ENCODE results near the gene KRT1.

The KRT1 gene

GRCh38 chr12:52643233-52644077, 36.8 kb downstream of the KRT1 start:
- TF ChIP-seq POLR2AphosphoS5 (IDR thresholded peaks at IDR 0.05; ENCODE audit: low read depth, low read length), result no peak
- FAIRE-seq (no peak), DNase-seq (ENCODE audit: insufficient read length) (no peak)

GRCh38 chr12:52641468-52641867, 38.7 kb downstream of the KRT1 start:
- FAIRE-seq, result no peak
- TF ChIP-seq TAF1 (IDR thresholded peaks at IDR 0.05; ENCODE audit: borderline replicate concordance, low read depth, low read length), result no peak
- DNase-seq (ENCODE audit: insufficient read length), result no peak

- TF ChIP-seq POLR2A (IDR thresholded peaks at IDR 0.05; ENCODE audit: low read depth, low read length) (no peak), POLR2AphosphoS5 (IDR thresholded peaks at IDR 0.05; ENCODE audit: low read depth, low read length) (no peak), TAF1 (IDR thresholded peaks at IDR 0.05; ENCODE audit: borderline replicate concordance, low read depth, low read length) (no peak)
- FAIRE-seq (no peak), DNase-seq (ENCODE audit: insufficient read length) (no peak)
These were observed 42.9 kb downstream of the KRT1 start for GRCh38 chr12:52637299-52637698.

GRCh38 chr12:52636592-52637258, 43.5 kb downstream of the KRT1 start:
- TF ChIP-seq POLR2A (IDR thresholded peaks at IDR 0.05; ENCODE audit: low read depth, low read length), result no peak
- no peak for TF ChIP-seq TAF1 (IDR thresholded peaks at IDR 0.05; ENCODE audit: borderline replicate concordance, low read depth, low read length)
- no peak for TF ChIP-seq POLR2AphosphoS5 (IDR thresholded peaks at IDR 0.05; ENCODE audit: low read depth, low read length)
- FAIRE-seq (no peak), DNase-seq (ENCODE audit: insufficient read length) (no peak)

GRCh38 chr12:52636189-52636588, 44.0 kb downstream of the KRT1 start:
- TF ChIP-seq TAF1 (IDR thresholded peaks at IDR 0.05; ENCODE audit: borderline replicate concordance, low read depth, low read length) (no peak), POLR2A (IDR thresholded peaks at IDR 0.05; ENCODE audit: low read depth, low read length) (no peak)
- no peak for DNase-seq (ENCODE audit: insufficient read length)
- FAIRE-seq, result no peak

GRCh38 chr12:52634266-52635056, 45.7 kb downstream of the KRT1 start:
- DNase-seq (ENCODE audit: insufficient read length) (no peak), FAIRE-seq (no peak)
- TF ChIP-seq POLR2A (IDR thresholded peaks at IDR 0.05; ENCODE audit: low read depth, low read length), result no peak
- TF ChIP-seq POLR2AphosphoS5 (IDR thresholded peaks at IDR 0.05; ENCODE audit: low read depth, low read length), result no peak
- TF ChIP-seq TAF1 (IDR thresholded peaks at IDR 0.05; ENCODE audit: borderline replicate concordance, low read depth, low read length), result no peak

GRCh38 chr12:52633383-52633782, 46.8 kb downstream of the KRT1 start:
- no peak for DNase-seq (ENCODE audit: insufficient read length)
- no peak for FAIRE-seq
- TF ChIP-seq POLR2A (IDR thresholded peaks at IDR 0.05; ENCODE audit: low read depth, low read length) (no peak), POLR2AphosphoS5 (IDR thresholded peaks at IDR 0.05; ENCODE audit: low read depth, low read length) (no peak), TAF1 (IDR thresholded peaks at IDR 0.05; ENCODE audit: borderline replicate concordance, low read depth, low read length) (no peak)

GRCh38 chr12:52632656-52633055, 47.6 kb downstream of the KRT1 start:
- no peak for TF ChIP-seq POLR2AphosphoS5 (IDR thresholded peaks at IDR 0.05; ENCODE audit: low read depth, low read length)
- TF ChIP-seq TAF1 (IDR thresholded peaks at IDR 0.05; ENCODE audit: borderline replicate concordance, low read depth, low read length), result no peak
- TF ChIP-seq POLR2A (IDR thresholded peaks at IDR 0.05; ENCODE audit: low read depth, low read length), result no peak
- FAIRE-seq, result no peak

GRCh38 chr12:52631676-52632459, 48.3 kb downstream of the KRT1 start:
- no peak for TF ChIP-seq POLR2AphosphoS5 (IDR thresholded peaks at IDR 0.05; ENCODE audit: low read depth, low read length)
- TF ChIP-seq TAF1 (IDR thresholded peaks at IDR 0.05; ENCODE audit: borderline replicate concordance, low read depth, low read length), result no peak
- no peak for TF ChIP-seq POLR2A (IDR thresholded peaks at IDR 0.05; ENCODE audit: low read depth, low read length)
- no peak for FAIRE-seq
- DNase-seq (ENCODE audit: insufficient read length), result no peak

More at GRCh38 chr12:52632656-52633055, 47.6 kb downstream of the KRT1 start:
- DNase-seq (ENCODE audit: insufficient read length), result no peak

GRCh38 chr12:52631264-52631663, 48.9 kb downstream of the KRT1 start:
- DNase-seq (ENCODE audit: insufficient read length) (no peak), FAIRE-seq (no peak)

GRCh38 chr12:52630599-52631200, 49.5 kb downstream of the KRT1 start:
- no peak for TF ChIP-seq POLR2A (IDR thresholded peaks at IDR 0.05; ENCODE audit: low read depth, low read length)
- TF ChIP-seq TAF1 (IDR thresholded peaks at IDR 0.05; ENCODE audit: borderline replicate concordance, low read depth, low read length), result no peak
- TF ChIP-seq POLR2AphosphoS5 (IDR thresholded peaks at IDR 0.05; ENCODE audit: low read depth, low read length), result no peak
- DNase-seq (ENCODE audit: insufficient read length) (no peak), FAIRE-seq (no peak)

More at GRCh38 chr12:52631264-52631663, 48.9 kb downstream of the KRT1 start:
- TF ChIP-seq TAF1 (IDR thresholded peaks at IDR 0.05; ENCODE audit: borderline replicate concordance, low read depth, low read length) (no peak), POLR2A (IDR thresholded peaks at IDR 0.05; ENCODE audit: low read depth, low read length) (no peak), POLR2AphosphoS5 (IDR thresholded peaks at IDR 0.05; ENCODE audit: low read depth, low read length) (no peak)
